ENCODE results near the gene R3HDM2.

DNA sequence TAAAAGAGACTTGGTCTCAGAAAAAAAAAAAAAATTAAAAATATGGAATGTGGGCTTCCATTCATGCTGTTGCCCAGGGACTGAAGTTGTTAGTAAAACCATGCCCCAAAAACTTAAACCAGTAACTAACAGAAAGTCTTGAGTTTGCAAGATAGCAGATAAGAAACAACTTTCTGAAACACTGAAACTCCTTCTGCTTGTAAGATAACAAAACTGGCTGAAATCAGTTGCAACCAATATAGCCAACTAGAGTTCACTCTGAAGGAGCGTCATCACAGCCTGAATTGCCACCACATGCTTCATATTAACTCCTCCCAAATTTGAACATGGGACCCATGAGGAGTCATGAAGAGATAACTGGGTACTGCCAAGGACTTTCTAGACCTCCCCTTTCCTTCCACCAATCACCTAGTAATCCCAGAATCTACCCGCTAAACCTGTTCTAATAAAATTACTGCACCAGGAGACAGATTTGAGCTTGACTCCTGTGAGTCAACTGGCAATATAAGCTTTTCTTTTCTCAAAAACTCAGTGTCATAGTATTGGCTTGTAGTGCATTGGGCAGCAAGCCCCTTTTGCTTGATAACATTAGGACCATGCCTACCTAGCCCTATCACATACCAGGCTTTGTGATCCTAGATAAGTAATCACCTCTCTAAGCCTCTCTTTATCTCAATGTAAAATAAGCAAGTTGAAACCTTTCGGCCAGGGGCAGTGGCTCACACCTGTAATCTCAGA, 53.6 kb downstream of the R3HDM2 start:
- TF ChIP-seq, protein P1, sequence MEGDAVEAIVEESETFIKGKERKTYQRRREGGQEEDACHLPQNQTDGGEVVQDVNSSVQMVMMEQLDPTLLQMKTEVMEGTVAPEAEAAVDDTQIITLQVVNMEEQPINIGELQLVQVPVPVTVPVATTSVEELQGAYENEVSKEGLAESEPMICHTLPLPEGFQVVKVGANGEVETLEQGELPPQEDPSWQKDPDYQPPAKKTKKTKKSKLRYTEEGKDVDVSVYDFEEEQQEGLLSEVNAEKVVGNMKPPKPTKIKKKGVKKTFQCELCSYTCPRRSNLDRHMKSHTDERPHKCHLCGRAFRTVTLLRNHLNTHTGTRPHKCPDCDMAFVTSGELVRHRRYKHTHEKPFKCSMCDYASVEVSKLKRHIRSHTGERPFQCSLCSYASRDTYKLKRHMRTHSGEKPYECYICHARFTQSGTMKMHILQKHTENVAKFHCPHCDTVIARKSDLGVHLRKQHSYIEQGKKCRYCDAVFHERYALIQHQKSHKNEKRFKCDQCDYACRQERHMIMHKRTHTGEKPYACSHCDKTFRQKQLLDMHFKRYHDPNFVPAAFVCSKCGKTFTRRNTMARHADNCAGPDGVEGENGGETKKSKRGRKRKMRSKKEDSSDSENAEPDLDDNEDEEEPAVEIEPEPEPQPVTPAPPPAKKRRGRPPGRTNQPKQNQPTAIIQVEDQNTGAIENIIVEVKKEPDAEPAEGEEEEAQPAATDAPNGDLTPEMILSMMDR (IDR thresholded peaks at IDR 0.05) = no peak
- TF ChIP-seq POLR2A (IDR thresholded peaks at IDR 0.05) = no peak

Data from suprapubic skin (tissue), 3 donors.